GM23338 (cell line): Measurements from ENCODE around the gene SPOPL. TPM values are rescaled to one million over a fixed set of nuclear protein-coding genes. Genes with fewer than 3 reads are reported as not detected.

Source experiments
- ATAC-seq: fragments of 200-7000 bp; cut with Tn5 transposase; 3 replicates; pipeline ENCODE4 v1.9.1; 2020
- DNase-seq: peaks from one replicate; pipeline ENCODE4 v3.0.0-alpha.2; 2015; ENCODE audit warnings: low spot score
- H2AFZ ChIP-seq: fragments of 200-600 bp; sonication (generic); 2 replicates; pipeline ENCODE4 v1.8.0; 2016; ENCODE audit warnings: antibody characterized with exemption, mild to moderate bottlenecking, moderate library complexity
- H3F3A ChIP-seq: fragments of 200-600 bp; sonication (generic); replicated peaks from 2 replicates; pipeline ENCODE4 v1.8.0; 2017; ENCODE audit warnings: antibody characterized with exemption, mixed run types, low read depth
- H3K27ac ChIP-seq: fragments of 200-600 bp; sonication (generic); 2 replicates; pipeline ENCODE4 v1.6.1; 2016; ENCODE audit warnings: low read depth
- H3K27me3 ChIP-seq: fragments of 200-600 bp; sonication (generic); 2 replicates; pipeline ENCODE4 v1.8.0; 2016; ENCODE audit warnings: mild to moderate bottlenecking, mixed run types, moderate library complexity; ENCODE audit not compliant: insufficient read depth
- H3K36me3 ChIP-seq: fragments of 200-600 bp; sonication (generic); 2 replicates; pipeline ENCODE4 v1.8.0; 2016; ENCODE audit warnings: mild to moderate bottlenecking; ENCODE audit not compliant: insufficient read depth
- H3K4me1 ChIP-seq: fragments of 200-600 bp; sonication (generic); 2 replicates; pipeline ENCODE4 v1.8.0; 2016; ENCODE audit warnings: mild to moderate bottlenecking, moderate library complexity; ENCODE audit not compliant: insufficient read depth
- H3K4me2 ChIP-seq: fragments of 200-600 bp; sonication (generic); 2 replicates; pipeline ENCODE4 v1.7.1; 2017; ENCODE audit warnings: mixed run types
- H3K4me3 ChIP-seq: fragments of 200-600 bp; sonication (generic); 2 replicates; pipeline ENCODE4 v1.6.1; 2016; ENCODE audit warnings: mixed run types
- H3K79me2 ChIP-seq: fragments of 200-600 bp; sonication (generic); replicated peaks from 2 replicates; pipeline ENCODE4 v1.8.0; 2017; ENCODE audit warnings: mild to moderate bottlenecking; ENCODE audit not compliant: insufficient read depth
- H3K9me2 ChIP-seq: fragments of 200-600 bp; sonication (generic); 2 replicates; pipeline ENCODE4 v1.8.0; 2017; ENCODE audit not compliant: insufficient read depth
- H4K20me1 ChIP-seq: fragments of 200-600 bp; sonication (generic); replicated peaks from 2 replicates; pipeline ENCODE4 v1.8.0; 2017; ENCODE audit warnings: mild to moderate bottlenecking; ENCODE audit not compliant: insufficient read depth
- H3K27ac Mint-ChIP-seq: 2 replicates; pipeline ENCODE4 v1.8.0; 2020; ENCODE audit warnings: inconsistent platforms, mild to moderate bottlenecking, moderate library complexity, mixed read lengths
- H3K27me3 Mint-ChIP-seq: 3 replicates; pipeline ENCODE4 v1.8.0; 2022; ENCODE audit warnings: low read depth, mild to moderate bottlenecking, moderate library complexity, mixed read lengths, inconsistent platforms; ENCODE audit not compliant: insufficient read depth, poor library complexity
- H3K36me3 Mint-ChIP-seq: 3 replicates; pipeline ENCODE4 v1.8.0; 2021; ENCODE audit warnings: low read depth, mild to moderate bottlenecking, inconsistent platforms, moderate library complexity, mixed read lengths
- H3K4me1 Mint-ChIP-seq: 3 replicates; pipeline ENCODE4 v1.8.0; 2020; ENCODE audit warnings: mild to moderate bottlenecking, inconsistent platforms, mixed read lengths
- H3K4me3 Mint-ChIP-seq: 3 replicates; pipeline ENCODE4 v1.8.0; 2021; ENCODE audit warnings: moderate library complexity, mild to moderate bottlenecking, inconsistent platforms, mixed read lengths
- H3K9me3 Mint-ChIP-seq: 3 replicates; pipeline ENCODE4 v1.8.0; 2020; ENCODE audit warnings: moderate library complexity, mild to moderate bottlenecking, inconsistent platforms, mixed read lengths
- CTCF ChIP-seq, 2 experiments: fragments of 200-600 bp in 1 of 2; sonication (generic) in 1 of 2; conservative IDR thresholded peaks; 2 replicates each; pipeline versions ENCODE4 v1.5.1 to v1.6.1; 2016 to 2017; ENCODE audit warnings: antibody characterized with exemption in 2 of 2, low read depth in 2 of 2, mild to moderate bottlenecking in 2 of 2, moderate library complexity in 1 of 2
- ETS1 ChIP-seq: IDR thresholded peaks from 2 replicates; pipeline ENCODE4 v1.6.1; 2016; ENCODE audit warnings: antibody characterized with exemption
- EZH2 ChIP-seq: fragments of 200-600 bp; sonication (generic); IDR thresholded peaks from one replicate; pipeline ENCODE4 v1.8.0; 2017; ENCODE audit warnings: antibody characterized with exemption, mild to moderate bottlenecking, low read depth; ENCODE audit not compliant: unreplicated experiment
- JUNB ChIP-seq: IDR thresholded peaks from one replicate; pipeline ENCODE4 v1.6.1; 2016; ENCODE audit warnings: antibody characterized with exemption; ENCODE audit not compliant: unreplicated experiment
- NANOG ChIP-seq: IDR thresholded peaks from 2 replicates; pipeline ENCODE4 v1.6.1; 2016; ENCODE audit warnings: antibody characterized with exemption, borderline replicate concordance
- REST ChIP-seq: IDR thresholded peaks from one replicate; pipeline ENCODE4 v1.6.1; 2018; ENCODE audit warnings: antibody characterized with exemption; ENCODE audit not compliant: unreplicated experiment
- ZNF462 ChIP-seq: fragments of 250-450 bp; sonication (Bioruptor Pico); IDR thresholded peaks from 2 replicates; pipeline ENCODE4 v1.5.0; 2020; ENCODE audit warnings: mild to moderate bottlenecking, moderate library complexity
- polyA plus RNA-seq: library from polyadenylated mRNA; unstranded; fragments of >200 nt; fragmentation: Nextera tagmentation; extraction: Ambion mirVana; gene quantifications from 2 replicates; pipeline ENCODE4 v1.2.1, GENCODE V29; 2016
- total RNA-seq: library from RNA; depleted of rRNA; stranded (reverse); fragments of >200 nt; shearing (Covaris generic); gene quantifications from 2 replicates; pipeline ENCODE4 v1.2.3, GENCODE V29; 2014

SPOPL gene
- total and polyA plus RNA-seq, 2 experiments from 2014 or later, result 4.5 to 15.4 TPM

GRCh38 chr2:138502255-138503086, 901 bp downstream of the SPOPL start (continued):
- TF ChIP-seq EZH2 (no peak), ETS1 (no peak), CTCF (conservative IDR thresholded peaks at IDR 0.05; ENCODE audit: low read depth in 2 of 2) (no peak), JUNB (no peak), NANOG (no peak)

GRCh38 chr2:138503087-138503442, 1.5 kb downstream of the SPOPL start:
- Mint-ChIP-seq H3K27me3 (peaks cover 5% of the 10 kb centered on the region), H3K9me3 (no peaks in the 10 kb centered on the region), H3K27ac (no peak overlapping the region), H3K4me3 (peak overlapping the region; percentile 93), H3K4me1 (peaks cover 31% of the 10 kb centered on the region), H3K36me3 (no peaks in the 10 kb centered on the region)
- H3K4me3 ChIP-seq, result peak overlapping the region; percentile 99
- H2AFZ ChIP-seq, result no peak overlapping the region
- H4K20me1 ChIP-seq, result peaks cover 16% of the 10 kb centered on the region
- no peak overlapping the region for H3K27ac ChIP-seq
- DNase-seq, result no peak
- TF ChIP-seq REST (no peak), CTCF (conservative IDR thresholded peaks at IDR 0.05; ENCODE audit: low read depth in 2 of 2) (no peak), JUNB (no peak), ZNF462 (CRISPR knock-in tag) (no peak)
- H3K27me3 ChIP-seq, result no peaks in the 10 kb centered on the region
- H3K4me2 ChIP-seq, result peak overlapping the region; percentile 85
- H3K9me2 ChIP-seq, result 0 out of 2 replicates have a peak, but pooled peaks cover 3% of the 10 kb centered on the region
- H3K79me2 ChIP-seq, result peaks cover 58% of the 10 kb centered on the region
- no peaks in the 10 kb centered on the region for H3K36me3 ChIP-seq
- H3F3A ChIP-seq, result peaks cover 9% of the 10 kb centered on the region
- no peak for ATAC-seq
- peaks cover 33% of the 10 kb centered on the region for H3K4me1 ChIP-seq
